ENCODE results near the gene PI4KA. TPM values are rescaled to one million over a fixed set of nuclear protein-coding genes. Genes with fewer than 3 reads are reported as not detected.
A peak's percentile ranks its signal among the peaks of the same experiment; 100 is the strongest.

The PI4KA gene
- total RNA-seq, 5 donors from 2014 or later (not counting 1 experiment from before 2014, with no cell fraction given), result 135 to 187 (median 143) TPM

DNA sequence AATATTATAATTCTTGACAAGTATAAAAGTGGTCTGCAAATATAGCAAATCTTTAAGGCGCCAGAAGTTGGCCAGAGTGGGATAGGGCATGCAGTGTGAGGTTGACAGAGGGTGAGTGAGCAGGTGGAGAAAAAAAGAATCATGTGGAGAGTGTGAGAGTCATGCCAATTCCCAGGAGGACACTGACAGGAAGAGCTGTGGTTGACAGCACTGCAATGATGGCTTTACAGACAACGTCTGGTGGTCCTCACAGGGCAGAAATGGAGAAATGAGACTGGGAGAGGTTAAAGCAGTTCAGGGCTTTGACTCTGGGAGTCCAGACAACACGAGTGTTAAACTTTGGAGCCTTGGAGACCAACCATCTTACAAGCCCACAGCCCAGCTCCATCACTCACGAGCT is 49.8 kb downstream of the PI4KA start:
- Histone ChIP-seq H3K27me3 (replicated peaks in 1 of 2; ENCODE audit: control insufficient read depth in 2 of 2, extremely low read depth in 1 of 2, insufficient read depth in 2 of 2, low read length in 1 of 2) (no peaks in the 10 kb centered on the region), H3K4me1 (ENCODE audit: control insufficient read depth in 1 of 2, extremely low read depth in 1 of 2, insufficient read depth in 2 of 2, low read length in 2 of 2) (peaks cover 5 to 6% of the 10 kb centered on the region in 2 experiments), H3K27ac (ENCODE audit: low read length) (no peak overlapping the region), H3K36me3 (ENCODE audit: control insufficient read depth in 2 of 2, extremely low read depth in 1 of 2, insufficient read depth in 1 of 2, low read length in 1 of 2) (peaks cover 17 to 83% of the 10 kb centered on the region in 2 donors), H3K4me3 (ENCODE audit: control insufficient read depth in 1 of 2, extremely low read depth in 1 of 2, low read length in 1 of 2) (no peak overlapping the region), H3K9me3 (no peaks in the 10 kb centered on the region)
- DNase-seq (no peak), ATAC-seq (replicated peaks in 1 of 4) (no peak)
- no peaks in the 10 kb centered on the region for H3K27me3 Mint-ChIP-seq
- no peak overlapping the region for H3K4me3 Mint-ChIP-seq
- ChIA-PET CTCF (no interaction called here), POLR2A (no interaction called here)
- peaks cover 69% of the 10 kb centered on the region for H3K36me3 Mint-ChIP-seq
- peaks cover 8 to 13% (median 12%) of the 10 kb centered on the region in 3 donors for H3K4me1 Mint-ChIP-seq
- 79% methylated on average over 2 of the region's 4 CpGs for WGBS (ENCODE audit: insufficient coverage)
- no peaks in the 10 kb centered on the region for H3K9me3 Mint-ChIP-seq
- peak overlapping the region in 1 of 2 donors; percentile 34 for H3K27ac Mint-ChIP-seq

GRCh38 chr22:20807315-20807752 is 51.3 kb downstream of the PI4KA start:
- H3K4me3 Mint-ChIP-seq, result no peak overlapping the region
- Histone ChIP-seq H3K27ac (ENCODE audit: low read length) (no peak overlapping the region), H3K27me3 (replicated peaks in 1 of 2; ENCODE audit: control insufficient read depth in 2 of 2, extremely low read depth in 1 of 2, insufficient read depth in 2 of 2, low read length in 1 of 2) (no peaks in the 10 kb centered on the region), H3K4me1 (ENCODE audit: control insufficient read depth in 1 of 2, extremely low read depth in 1 of 2, insufficient read depth in 2 of 2, low read length in 2 of 2) (peaks cover 5 to 6% of the 10 kb centered on the region in 2 experiments), H3K9me3 (no peaks in the 10 kb centered on the region), H3K36me3 (ENCODE audit: control insufficient read depth in 2 of 2, extremely low read depth in 1 of 2, insufficient read depth in 1 of 2, low read length in 1 of 2) (peaks cover 19 to 86% of the 10 kb centered on the region in 2 donors), H3K4me3 (ENCODE audit: control insufficient read depth in 1 of 2, extremely low read depth in 1 of 2, low read length in 1 of 2) (no peak overlapping the region)
- ChIA-PET POLR2A (no interaction called here), CTCF (no interaction called here)
- peaks cover 70% of the 10 kb centered on the region for H3K36me3 Mint-ChIP-seq
- DNase-seq (no peak), ATAC-seq (replicated peaks in 1 of 4) (no peak)
- WGBS (ENCODE audit: insufficient coverage), result 100% methylated on average over 1 of the region's 4 CpGs
- no peaks in the 10 kb centered on the region for H3K9me3 Mint-ChIP-seq
- H3K27ac Mint-ChIP-seq, result no peak overlapping the region
- peaks cover 8 to 13% (median 12%) of the 10 kb centered on the region in 3 donors for H3K4me1 Mint-ChIP-seq
- no peaks in the 10 kb centered on the region for H3K27me3 Mint-ChIP-seq

GRCh38 chr22:20805972-20806471 is 52.6 kb downstream of the PI4KA start:
- no peak overlapping the region for H3K4me3 Mint-ChIP-seq
- H3K27ac ChIP-seq (ENCODE audit: low read length), result no peak overlapping the region
- ChIA-PET POLR2A (no interaction called here), CTCF (no interaction called here)
- H3K9me3 ChIP-seq, result no peaks in the 10 kb centered on the region
- peaks cover 65% of the 10 kb centered on the region for H3K36me3 Mint-ChIP-seq
- WGBS (ENCODE audit: insufficient coverage), result no CpG with 5 or more reads among the region's 3 CpGs
- no peaks in the 10 kb centered on the region for H3K27me3 Mint-ChIP-seq
- DNase-seq (no peak), ATAC-seq (replicated peaks in 1 of 4) (no peak)
- peaks cover 25 to 90% of the 10 kb centered on the region in 2 donors for H3K36me3 ChIP-seq (ENCODE audit: control insufficient read depth in 2 of 2, extremely low read depth in 1 of 2, insufficient read depth in 1 of 2, low read length in 1 of 2)
- H3K4me1 ChIP-seq (ENCODE audit: control insufficient read depth in 1 of 2, extremely low read depth in 1 of 2, insufficient read depth in 2 of 2, low read length in 2 of 2), result peaks cover 1 to 3% of the 10 kb centered on the region in 2 experiments
- no peaks in the 10 kb centered on the region for H3K9me3 Mint-ChIP-seq
- H3K27me3 ChIP-seq (replicated peaks in 1 of 2; ENCODE audit: control insufficient read depth in 2 of 2, extremely low read depth in 1 of 2, insufficient read depth in 2 of 2, low read length in 1 of 2), result no peaks in the 10 kb centered on the region
- no peak overlapping the region for H3K4me3 ChIP-seq (ENCODE audit: control insufficient read depth in 1 of 2, extremely low read depth in 1 of 2, low read length in 1 of 2)
- no peak overlapping the region for H3K27ac Mint-ChIP-seq
- peaks cover 3 to 9% (median 8%) of the 10 kb centered on the region in 3 donors for H3K4me1 Mint-ChIP-seq

DNA sequence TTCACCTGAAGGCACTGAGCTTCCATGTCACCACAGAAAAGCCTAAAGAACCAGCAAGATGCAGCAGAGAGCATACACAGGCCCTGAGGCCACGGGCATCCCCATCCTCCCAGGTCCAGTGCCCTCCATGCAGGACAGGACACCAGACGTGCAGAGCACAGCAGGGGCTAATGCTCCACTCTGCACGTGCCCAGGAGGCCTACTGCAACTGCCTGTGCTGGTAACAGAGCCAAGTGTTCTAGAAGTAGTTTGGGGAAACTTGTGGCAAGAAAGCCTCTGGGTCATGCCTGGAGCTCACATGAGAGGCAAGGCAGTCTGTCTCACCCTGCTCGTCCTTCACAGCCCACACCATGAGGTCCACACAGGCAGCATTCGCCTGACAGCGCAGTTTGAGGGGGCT is 54.0 kb downstream of the PI4KA start:
- Mint-ChIP-seq H3K4me1 (peaks cover 0 to 3% (median 0%) of the 10 kb centered on the region in 3 donors), H3K9me3 (no peaks in the 10 kb centered on the region), H3K27me3 (no peaks in the 10 kb centered on the region), H3K27ac (no peak overlapping the region), H3K4me3 (no peak overlapping the region), H3K36me3 (peaks cover 64% of the 10 kb centered on the region)
- H3K4me1 ChIP-seq (ENCODE audit: control insufficient read depth in 1 of 2, extremely low read depth in 1 of 2, insufficient read depth in 2 of 2, low read length in 2 of 2), result no peaks in the 10 kb centered on the region
- H3K36me3 ChIP-seq (ENCODE audit: control insufficient read depth in 2 of 2, extremely low read depth in 1 of 2, insufficient read depth in 1 of 2, low read length in 1 of 2), result peaks cover 25 to 87% of the 10 kb centered on the region in 2 donors
- H3K4me3 ChIP-seq (ENCODE audit: control insufficient read depth in 1 of 2, extremely low read depth in 1 of 2, low read length in 1 of 2), result no peak overlapping the region
- H3K27ac ChIP-seq (ENCODE audit: low read length), result no peak overlapping the region
- ATAC-seq (replicated peaks in 1 of 4) (no peak), DNase-seq (no peak)
- POLR2A ChIA-PET, result no interaction called here
- H3K9me3 ChIP-seq, result no peaks in the 10 kb centered on the region
- no peaks in the 10 kb centered on the region for H3K27me3 ChIP-seq (replicated peaks in 1 of 2; ENCODE audit: control insufficient read depth in 2 of 2, extremely low read depth in 1 of 2, insufficient read depth in 2 of 2, low read length in 1 of 2)
- CTCF ChIA-PET, result no interaction called here
- 92% methylated on average over 5 of the region's 6 CpGs for WGBS (ENCODE audit: insufficient coverage)

DNA sequence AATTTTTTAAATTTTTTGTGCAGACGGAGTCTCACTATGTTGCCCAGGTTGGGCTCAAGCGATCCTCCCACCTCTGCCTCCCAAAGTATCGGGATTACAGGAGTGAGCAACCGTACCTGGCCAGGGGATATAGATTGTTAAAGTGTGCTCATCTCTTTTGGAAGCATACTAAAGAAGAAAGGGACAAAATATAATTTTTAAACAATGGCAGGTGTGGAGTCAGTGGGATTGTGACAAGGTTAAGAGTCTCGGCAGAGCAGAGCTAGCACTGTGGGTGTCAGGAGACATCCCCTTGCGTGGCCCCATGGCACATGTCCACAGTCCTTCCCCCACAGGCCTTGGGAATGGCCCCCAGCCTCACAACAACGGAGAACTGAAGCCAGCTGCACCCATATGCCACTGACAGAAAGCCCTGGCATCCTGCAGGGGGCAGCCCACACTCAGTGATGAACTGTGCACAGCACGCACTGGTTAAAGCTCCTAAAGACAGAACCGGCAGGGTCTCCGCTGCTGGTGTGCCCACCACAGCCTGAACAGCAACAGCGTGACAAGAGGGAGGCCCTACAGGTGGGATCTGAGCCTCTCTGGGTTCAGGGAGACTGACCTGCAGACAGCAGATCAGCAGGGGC is 54.8 kb downstream of the PI4KA start:
- peaks cover 0 to 2% (median 0%) of the 10 kb centered on the region in 3 donors for H3K4me1 Mint-ChIP-seq
- no peak overlapping the region for H3K4me3 Mint-ChIP-seq
- no peaks in the 10 kb centered on the region for H3K27me3 Mint-ChIP-seq
- Histone ChIP-seq H3K9me3 (no peaks in the 10 kb centered on the region), H3K27me3 (replicated peaks in 1 of 2; ENCODE audit: control insufficient read depth in 2 of 2, extremely low read depth in 1 of 2, insufficient read depth in 2 of 2, low read length in 1 of 2) (no peaks in the 10 kb centered on the region), H3K4me1 (ENCODE audit: control insufficient read depth in 1 of 2, extremely low read depth in 1 of 2, insufficient read depth in 2 of 2, low read length in 2 of 2) (no peaks in the 10 kb centered on the region), H3K4me3 (ENCODE audit: control insufficient read depth in 1 of 2, extremely low read depth in 1 of 2, low read length in 1 of 2) (no peak overlapping the region), H3K36me3 (ENCODE audit: control insufficient read depth in 2 of 2, extremely low read depth in 1 of 2, insufficient read depth in 1 of 2, low read length in 1 of 2) (peaks cover 30 to 87% of the 10 kb centered on the region in 2 donors), H3K27ac (ENCODE audit: low read length) (no peak overlapping the region)
- POLR2A ChIA-PET, result no interaction called here
- whole genome bisulfite sequencing (ENCODE audit: insufficient coverage), result 80% methylated on average over 5 of the region's 11 CpGs
- peaks cover 65% of the 10 kb centered on the region for H3K36me3 Mint-ChIP-seq
- no peak overlapping the region for H3K27ac Mint-ChIP-seq
- H3K9me3 Mint-ChIP-seq, result no peaks in the 10 kb centered on the region
- ATAC-seq (replicated peaks in 1 of 4) (peak in 1 of 4 experiments; percentile 26), DNase-seq (peak in 26 of 35 experiments; percentile 2 to 46 (median 14))
- CTCF ChIA-PET, result no interaction called here

DNA sequence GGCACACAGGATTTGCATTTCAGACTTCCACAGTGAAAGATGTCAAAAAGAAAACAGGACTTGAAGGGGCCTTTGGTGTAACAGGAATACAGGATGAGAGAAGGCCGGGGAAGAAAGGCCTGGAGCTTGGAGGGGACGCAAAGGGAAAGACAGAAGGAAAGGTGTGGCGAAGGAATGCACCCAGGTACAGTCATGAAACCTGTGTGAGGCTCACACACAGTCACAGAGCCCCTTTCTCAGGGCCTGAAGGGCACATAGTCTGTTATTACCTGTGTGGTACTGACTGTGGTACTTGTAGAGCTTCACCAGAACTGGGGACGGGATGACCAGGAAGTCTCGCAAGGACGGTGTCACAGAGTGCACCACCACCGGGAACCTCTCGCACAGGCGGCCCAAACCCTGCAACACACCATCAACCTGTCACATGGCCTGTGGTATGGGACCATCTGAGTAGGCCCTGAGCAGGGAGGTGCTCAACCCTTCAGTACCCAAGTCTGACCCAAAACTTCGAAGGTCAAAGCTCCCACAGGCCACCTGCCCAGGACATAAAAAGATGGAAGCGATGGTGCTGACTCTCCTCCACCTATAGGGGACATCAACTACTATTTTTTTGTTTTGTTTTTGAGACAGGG is 55.6 kb downstream of the PI4KA start:
- Histone ChIP-seq H3K36me3 (ENCODE audit: control insufficient read depth in 2 of 2, extremely low read depth in 1 of 2, insufficient read depth in 1 of 2, low read length in 1 of 2) (peaks cover 31 to 91% of the 10 kb centered on the region in 2 donors), H3K9me3 (no peaks in the 10 kb centered on the region), H3K27ac (ENCODE audit: low read length) (no peak overlapping the region), H3K4me3 (ENCODE audit: control insufficient read depth in 1 of 2, extremely low read depth in 1 of 2, low read length in 1 of 2) (no peak overlapping the region), H3K27me3 (replicated peaks in 1 of 2; ENCODE audit: control insufficient read depth in 2 of 2, extremely low read depth in 1 of 2, insufficient read depth in 2 of 2, low read length in 1 of 2) (no peaks in the 10 kb centered on the region), H3K4me1 (ENCODE audit: control insufficient read depth in 1 of 2, extremely low read depth in 1 of 2, insufficient read depth in 2 of 2, low read length in 2 of 2) (no peaks in the 10 kb centered on the region)
- CTCF ChIA-PET, result no interaction called here
- H3K4me3 Mint-ChIP-seq, result no peak overlapping the region
- no peak for DNase-seq
- ATAC-seq (replicated peaks in 1 of 4), result no peak
- no peaks in the 10 kb centered on the region for H3K4me1 Mint-ChIP-seq
- no peaks in the 10 kb centered on the region for H3K27me3 Mint-ChIP-seq
- H3K27ac Mint-ChIP-seq, result no peak overlapping the region
- peaks cover 70% of the 10 kb centered on the region for H3K36me3 Mint-ChIP-seq
- 100% methylated on average over 8 of the region's 11 CpGs for WGBS (ENCODE audit: insufficient coverage)
- POLR2A ChIA-PET, result no interaction called here
- no peaks in the 10 kb centered on the region for H3K9me3 Mint-ChIP-seq
